Esophagus muscularis mucosa (tissue), 3 donors: ENCODE measurements around the gene FMO1.

Experiments used
- POLR2A ChIP-seq: fragments of 450-650 bp; IDR thresholded peaks from one replicate; pipeline ENCODE4 v1.6.1; 2017; ENCODE audit warnings: antibody characterized with exemption, moderate library complexity, mild to moderate bottlenecking, low read depth
- POLR2AphosphoS5 ChIP-seq, 2 donors: sonication (generic); formaldehyde crosslinking; IDR thresholded peaks; one replicate each; pipeline ENCODE4 v1.6.1; 2017; ENCODE audit warnings: antibody characterized with exemption in 2 of 2
- TF ChIP-seq, protein P1 (sequence below), 3 experiments: fragments of 200-600 bp in 2 of 3; fragments of 450-650 bp in 1 of 3; sonication (generic) in 2 of 3; IDR thresholded peaks; one replicate each; pipeline ENCODE4 v1.5.1; 2017 to 2019; ENCODE audit warnings: antibody characterized with exemption in 3 of 3, mild to moderate bottlenecking in 2 of 3, moderate library complexity in 1 of 3

DNA sequence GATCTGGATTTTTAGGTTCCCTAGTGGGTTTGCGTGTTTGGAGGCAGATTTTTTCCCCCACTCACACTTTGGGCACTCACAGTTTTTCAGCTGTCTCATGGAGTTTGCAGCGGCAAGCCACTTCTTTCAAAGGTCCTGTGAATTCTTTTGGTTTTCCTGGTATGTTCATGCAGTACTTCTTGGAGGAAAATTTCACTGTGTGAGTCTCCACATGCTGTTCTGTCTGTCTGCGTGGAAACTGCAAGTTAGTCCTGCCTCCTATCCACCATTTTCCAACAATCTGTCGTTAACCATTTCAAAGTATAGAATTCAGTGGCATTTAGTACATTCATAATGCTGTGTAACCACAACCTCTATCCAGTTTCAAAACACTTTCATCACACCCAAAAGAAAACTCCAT, 793 bp upstream of the FMO1 start:
- TF ChIP-seq POLR2A, result no peak
- TF ChIP-seq, protein P1, sequence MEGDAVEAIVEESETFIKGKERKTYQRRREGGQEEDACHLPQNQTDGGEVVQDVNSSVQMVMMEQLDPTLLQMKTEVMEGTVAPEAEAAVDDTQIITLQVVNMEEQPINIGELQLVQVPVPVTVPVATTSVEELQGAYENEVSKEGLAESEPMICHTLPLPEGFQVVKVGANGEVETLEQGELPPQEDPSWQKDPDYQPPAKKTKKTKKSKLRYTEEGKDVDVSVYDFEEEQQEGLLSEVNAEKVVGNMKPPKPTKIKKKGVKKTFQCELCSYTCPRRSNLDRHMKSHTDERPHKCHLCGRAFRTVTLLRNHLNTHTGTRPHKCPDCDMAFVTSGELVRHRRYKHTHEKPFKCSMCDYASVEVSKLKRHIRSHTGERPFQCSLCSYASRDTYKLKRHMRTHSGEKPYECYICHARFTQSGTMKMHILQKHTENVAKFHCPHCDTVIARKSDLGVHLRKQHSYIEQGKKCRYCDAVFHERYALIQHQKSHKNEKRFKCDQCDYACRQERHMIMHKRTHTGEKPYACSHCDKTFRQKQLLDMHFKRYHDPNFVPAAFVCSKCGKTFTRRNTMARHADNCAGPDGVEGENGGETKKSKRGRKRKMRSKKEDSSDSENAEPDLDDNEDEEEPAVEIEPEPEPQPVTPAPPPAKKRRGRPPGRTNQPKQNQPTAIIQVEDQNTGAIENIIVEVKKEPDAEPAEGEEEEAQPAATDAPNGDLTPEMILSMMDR (IDR thresholded peaks at IDR 0.05), result no peak
- no peak for TF ChIP-seq POLR2AphosphoS5 (IDR thresholded peaks at IDR 0.05)
